Transverse colon (tissue), 4 donors: ENCODE data around the gene CDA.

Experiments
- POLR2AphosphoS5 ChIP-seq, 3 donors: sonication (generic); formaldehyde crosslinking; IDR thresholded peaks; one replicate each; pipeline ENCODE4 v1.6.1; 2016; ENCODE audit warnings: antibody characterized with exemption in 3 of 3
- TF ChIP-seq, protein P1 (sequence below), 5 experiments: fragments of 200-600 bp in 3 of 5; fragments of 450-650 bp in 2 of 5; sonication (generic) in 3 of 5; IDR thresholded peaks; 1 replicate in 2 of 5; 2 replicates in 3 of 5; pipeline ENCODE4 v1.5.1; 2016 to 2017; ENCODE audit warnings: antibody characterized with exemption in 5 of 5, inconsistent platforms in 3 of 5, mild to moderate bottlenecking in 2 of 5, moderate library complexity in 1 of 5

GRCh38 chr1:20610970-20611369 lies 22.1 kb downstream of the CDA start:
- TF ChIP-seq, protein P1, sequence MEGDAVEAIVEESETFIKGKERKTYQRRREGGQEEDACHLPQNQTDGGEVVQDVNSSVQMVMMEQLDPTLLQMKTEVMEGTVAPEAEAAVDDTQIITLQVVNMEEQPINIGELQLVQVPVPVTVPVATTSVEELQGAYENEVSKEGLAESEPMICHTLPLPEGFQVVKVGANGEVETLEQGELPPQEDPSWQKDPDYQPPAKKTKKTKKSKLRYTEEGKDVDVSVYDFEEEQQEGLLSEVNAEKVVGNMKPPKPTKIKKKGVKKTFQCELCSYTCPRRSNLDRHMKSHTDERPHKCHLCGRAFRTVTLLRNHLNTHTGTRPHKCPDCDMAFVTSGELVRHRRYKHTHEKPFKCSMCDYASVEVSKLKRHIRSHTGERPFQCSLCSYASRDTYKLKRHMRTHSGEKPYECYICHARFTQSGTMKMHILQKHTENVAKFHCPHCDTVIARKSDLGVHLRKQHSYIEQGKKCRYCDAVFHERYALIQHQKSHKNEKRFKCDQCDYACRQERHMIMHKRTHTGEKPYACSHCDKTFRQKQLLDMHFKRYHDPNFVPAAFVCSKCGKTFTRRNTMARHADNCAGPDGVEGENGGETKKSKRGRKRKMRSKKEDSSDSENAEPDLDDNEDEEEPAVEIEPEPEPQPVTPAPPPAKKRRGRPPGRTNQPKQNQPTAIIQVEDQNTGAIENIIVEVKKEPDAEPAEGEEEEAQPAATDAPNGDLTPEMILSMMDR (IDR thresholded peaks at IDR 0.05): no peak
- TF ChIP-seq POLR2AphosphoS5 (IDR thresholded peaks at IDR 0.05): no peak
